ENCODE data around the gene IL1RAP. TPM values are rescaled to one million over a fixed set of nuclear protein-coding genes. Genes with fewer than 3 reads are reported as not detected.

The IL1RAP gene
- total and polyA plus RNA-seq, 10 donors: 1.1 to 47.4 (median 24.6) TPM

- DNase-seq: no peak
- Histone ChIP-seq H3K27ac (peak overlapping the region in 3 of 8 donors; percentile 47 to 64 (median 48)), H3K9me3 (no peaks in the 10 kb centered on the region), H3K4me1 (peaks cover 0 to 32% (median 14%) of the 10 kb centered on the region in 6 donors), H3K4me3 (no peak overlapping the region), H3K27me3 (replicated peaks in 1 of 7) (no peaks in the 10 kb centered on the region), H3K36me3 (no peaks in the 10 kb centered on the region)
- TF ChIP-seq CTCF (IDR thresholded peaks at IDR 0.05 in 8 of 11, conservative IDR thresholded peaks at IDR 0.05 in 3 of 11) (no peak), POLR2AphosphoS5 (IDR thresholded peaks at IDR 0.05) (no peak), POLR2A (IDR thresholded peaks at IDR 0.05) (no peak)
- 80 to 95% (median 88%) methylated on average over 7 of the region's 7 CpGs for WGBS, 5 donors
- intact Hi-C loops (cut with DNase I; ENCODE audit: low total_unique reads): no loop called here
Observed at GRCh38 chr3:190589326-190589725, 75.4 kb downstream of the IL1RAP start.

GRCh38 chr3:190591080-190591479 is 77.2 kb downstream of the IL1RAP start:
- Histone ChIP-seq H3K27ac (no peak overlapping the region), H3K4me1 (peaks cover 0 to 25% (median 12%) of the 10 kb centered on the region in 6 donors), H3K36me3 (no peaks in the 10 kb centered on the region), H3K9me3 (no peaks in the 10 kb centered on the region), H3K4me3 (no peak overlapping the region), H3K27me3 (replicated peaks in 1 of 7) (no peaks in the 10 kb centered on the region)
- WGBS, 5 donors: 73 to 82% (median 78%) methylated on average over 6 of the region's 6 CpGs
- intact Hi-C loops (cut with DNase I; ENCODE audit: low total_unique reads): no loop called here
- DNase-seq: no peak
- TF ChIP-seq POLR2AphosphoS5 (IDR thresholded peaks at IDR 0.05): no peak
- TF ChIP-seq CTCF (IDR thresholded peaks at IDR 0.05 in 8 of 11, conservative IDR thresholded peaks at IDR 0.05 in 3 of 11): no peak
- TF ChIP-seq POLR2A (IDR thresholded peaks at IDR 0.05): no peak

DNA sequence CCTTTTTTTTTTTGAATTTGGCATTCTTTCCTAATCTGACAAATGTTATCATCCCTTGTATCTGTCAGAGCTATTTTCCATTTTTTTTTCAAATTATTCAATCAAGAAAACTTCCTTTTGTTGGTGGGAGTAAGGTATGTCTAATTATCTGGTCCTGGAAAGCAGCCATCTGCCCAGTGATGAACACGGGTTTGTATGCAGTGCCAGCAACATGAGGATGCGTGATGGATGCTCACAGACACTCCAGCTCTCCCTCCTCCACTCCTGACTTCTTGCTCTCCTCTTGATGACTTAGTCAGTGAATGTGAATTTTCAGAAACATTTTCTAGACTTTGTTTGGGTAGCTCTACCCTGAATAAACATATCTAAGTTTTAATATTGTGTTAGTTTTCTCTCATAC is 79.2 kb downstream of the IL1RAP start:
- intact Hi-C loops (cut with DNase I; ENCODE audit: low total_unique reads): no loop called here
- H3K36me3 ChIP-seq: no peaks in the 10 kb centered on the region

DNA sequence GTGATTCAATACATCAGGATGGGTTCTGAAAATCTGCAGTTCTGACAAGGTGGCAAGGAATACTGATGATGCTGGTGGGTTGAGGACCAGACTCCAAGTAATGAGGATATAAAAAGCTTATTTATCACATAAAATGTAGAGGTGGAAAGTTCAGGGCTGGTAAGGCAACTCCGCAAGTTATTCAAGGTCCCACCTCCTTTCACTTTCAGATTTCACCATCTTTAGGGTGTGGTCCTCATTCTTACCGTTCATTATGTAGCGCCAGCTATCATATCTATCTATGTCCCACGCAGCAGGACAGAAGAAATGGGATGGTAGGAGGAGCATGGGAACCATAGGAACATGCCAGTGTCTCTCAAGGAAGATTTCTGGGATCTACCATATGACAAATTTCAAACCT is 80.3 kb downstream of the IL1RAP start:
- WGBS, 5 donors: 54 to 86% (median 63%) methylated on average over 4 of the region's 4 CpGs
- no peaks in the 10 kb centered on the region for H3K4me1 ChIP-seq
- TF ChIP-seq POLR2A (IDR thresholded peaks at IDR 0.05) (no peak), CTCF (IDR thresholded peaks at IDR 0.05 in 8 of 11, conservative IDR thresholded peaks at IDR 0.05 in 3 of 11) (no peak), POLR2AphosphoS5 (IDR thresholded peaks at IDR 0.05) (no peak)
- no peaks in the 10 kb centered on the region for H3K36me3 ChIP-seq
- no peaks in the 10 kb centered on the region for H3K9me3 ChIP-seq
- DNase-seq: no peak
- no peaks in the 10 kb centered on the region for H3K27me3 ChIP-seq (replicated peaks in 1 of 7)
- intact Hi-C loops (cut with DNase I; ENCODE audit: low total_unique reads): no loop called here
- no peak overlapping the region for H3K27ac ChIP-seq
- H3K4me3 ChIP-seq: no peak overlapping the region

More for the DNA sequence above, 79.2 kb downstream of the IL1RAP start:
- H3K4me1 ChIP-seq: peaks cover 0 to 6% (median 0%) of the 10 kb centered on the region in 6 donors
- TF ChIP-seq POLR2A (IDR thresholded peaks at IDR 0.05) (no peak), POLR2AphosphoS5 (IDR thresholded peaks at IDR 0.05) (no peak)
- H3K27me3 ChIP-seq (replicated peaks in 1 of 7): no peaks in the 10 kb centered on the region
- H3K27ac ChIP-seq: no peak overlapping the region
- H3K4me3 ChIP-seq: no peak overlapping the region
- 70 to 90% (median 81%) methylated on average over 2 of the region's 2 CpGs for WGBS, 5 donors
- DNase-seq: no peak
- no peaks in the 10 kb centered on the region for H3K9me3 ChIP-seq

All from spleen (tissue), 11 donors.